ENCODE results near the gene YPEL1. TPM values are rescaled to one million over a fixed set of nuclear protein-coding genes. Genes with fewer than 3 reads are reported as not detected.

YPEL1 gene
- total and polyA plus RNA-seq, 2 of the 13 experiments (the other 11 are each of a cell fraction or from before 2014, with no cell fraction given), result 0.33 to 2.5 TPM

- H3K27ac ChIP-seq (ENCODE audit: extremely low read length, insufficient read depth, low read length), result no peak overlapping the region
- ChIA-PET POLR2A (no interaction called here), CTCF (ENCODE audit: low intra/inter-chr PET ratio, low total read pairs) (no interaction called here)
- DNase-seq (ENCODE audit: low spot score) (no peak), ATAC-seq (no peak), FAIRE-seq (no peak)
- H3K27me3 ChIP-seq (ENCODE audit: control insufficient read depth in 1 of 2, insufficient read depth in 2 of 2, low read length in 2 of 2), result peaks cover 4 to 35% of the 10 kb centered on the region in 2 experiments; a peak in 3 of 5 replicates
- H4K20me1 ChIP-seq (ENCODE audit: insufficient read depth, low read length), result no peaks in the 10 kb centered on the region
- TF ChIP-seq FOXM1 (CRISPR knock-in tag; IDR thresholded peaks at IDR 0.05) (no peak), NCOA5 (CRISPR knock-in tag; IDR thresholded peaks at IDR 0.05) (no peak), LCORL (IDR thresholded peaks at IDR 0.05) (no peak), LCORL (CRISPR knock-in tag; IDR thresholded peaks at IDR 0.05) (no peak), ASH2L (IDR thresholded peaks at IDR 0.05; ENCODE audit: insufficient read length, low read depth, low read length) (no peak), CREB1 (IDR thresholded peaks at IDR 0.05) (no peak), CREB1 (CRISPR knock-in tag; IDR thresholded peaks at IDR 0.05) (no peak), ZNF644 (CRISPR knock-in tag; IDR thresholded peaks at IDR 0.05; ENCODE audit: low read depth) (no peak), SOX5 (CRISPR knock-in tag; IDR thresholded peaks at IDR 0.05; ENCODE audit: borderline replicate concordance) (no peak)
- H2AFZ ChIP-seq (ENCODE audit: low read length), result no peak overlapping the region
- intact Hi-C loops (cut with micrococcal nuclease; ENCODE audit: unreplicated experiment) (no loop called here), in situ Hi-C loops (cut with HindIII; ENCODE audit: extremely low pct_ligation_motif_present, low pct_unique_long_range_greater_than_20kb) (no loop called here)
- H3K4me3 ChIP-seq (replicated peaks in 1 of 3; ENCODE audit: insufficient read depth in 1 of 3, low read depth in 2 of 3, low read length in 3 of 3), result no peak overlapping the region
- WGBS (ENCODE audit: low lambda C conversion rate), result 42% methylated on average over 7 of the region's 7 CpGs
- H3K9ac ChIP-seq (ENCODE audit: insufficient read depth, low read depth, low read length), result no peak overlapping the region
- H3K79me2 ChIP-seq (ENCODE audit: insufficient read depth, low read length), result no peaks in the 10 kb centered on the region
- no peaks in the 10 kb centered on the region for H3K36me3 ChIP-seq (replicated peaks in 1 of 2; ENCODE audit: control insufficient read depth in 1 of 2, insufficient read depth in 2 of 2, low read length in 2 of 2)
- no peaks in the 10 kb centered on the region for H3K9me3 ChIP-seq (ENCODE audit: low read length)
- no TSS peak for BruUV-seq (replicated peaks)
- H3K4me2 ChIP-seq (ENCODE audit: low read depth, low read length), result no peak overlapping the region
- H3K4me1 ChIP-seq (ENCODE audit: insufficient read depth, low read length), result peaks cover 13% of the 10 kb centered on the region
These were observed 3.4 kb upstream of the YPEL1 start for GRCh38 chr22:21738966-21739365.

- Histone ChIP-seq H3K4me2 (ENCODE audit: low read depth, low read length) (no peak overlapping the region), H3K27me3 (ENCODE audit: control insufficient read depth in 1 of 2, insufficient read depth in 2 of 2, low read length in 2 of 2) (peaks cover 4 to 40% of the 10 kb centered on the region in 2 experiments; a peak in 3 of 5 replicates), H3K4me3 (replicated peaks in 1 of 3; ENCODE audit: insufficient read depth in 1 of 3, low read depth in 2 of 3, low read length in 3 of 3) (no peak overlapping the region), H3K27ac (ENCODE audit: extremely low read length, insufficient read depth, low read length) (no peak overlapping the region), H3K9me3 (ENCODE audit: low read length) (no peaks in the 10 kb centered on the region), H2AFZ (ENCODE audit: low read length) (no peak overlapping the region), H3K4me1 (ENCODE audit: insufficient read depth, low read length) (peaks cover 16% of the 10 kb centered on the region), H4K20me1 (ENCODE audit: insufficient read depth, low read length) (no peaks in the 10 kb centered on the region), H3K36me3 (replicated peaks in 1 of 2; ENCODE audit: control insufficient read depth in 1 of 2, insufficient read depth in 2 of 2, low read length in 2 of 2) (no peaks in the 10 kb centered on the region), H3K9ac (ENCODE audit: insufficient read depth, low read depth, low read length) (no peak overlapping the region), H3K79me2 (ENCODE audit: insufficient read depth, low read length) (no peaks in the 10 kb centered on the region)
- TF ChIP-seq ATF4 (CRISPR knock-in tag; IDR thresholded peaks at IDR 0.05) (no peak), ZNF704 (CRISPR knock-in tag; IDR thresholded peaks at IDR 0.05; ENCODE audit: borderline replicate concordance) (no peak), USF2 (IDR thresholded peaks at IDR 0.05; ENCODE audit: low read depth, low read length) (peak; percentile 31; the same call in 1 of the 2 replicates), USF2 (CRISPR knock-in tag; IDR thresholded peaks at IDR 0.05; ENCODE audit: borderline replicate concordance) (no peak), RFX5 (IDR thresholded peaks at IDR 0.05; ENCODE audit: low read depth, low read length) (no peak)
- intact Hi-C loops (cut with micrococcal nuclease; ENCODE audit: unreplicated experiment), result no loop called here
- ATAC-seq (no peak), DNase-seq (ENCODE audit: low spot score) (no peak), FAIRE-seq (no peak)
- ChIA-PET POLR2A (no interaction called here), CTCF (ENCODE audit: low intra/inter-chr PET ratio, low total read pairs) (no interaction called here)
- in situ Hi-C loops (cut with HindIII; ENCODE audit: extremely low pct_ligation_motif_present, low pct_unique_long_range_greater_than_20kb), result no loop called here
- 46% methylated on average over 8 of the region's 8 CpGs for WGBS (ENCODE audit: low lambda C conversion rate)
- BruUV-seq (replicated peaks), result no TSS peak
These were observed 2.5 kb upstream of the YPEL1 start for GRCh38 chr22:21738081-21738480.

All from HepG2 (cell line).